GM12801 (cell line): Measurements from ENCODE around the gene SHROOM4.

Experiments used
- CTCF ChIP-seq: IDR thresholded peaks from one replicate; pipeline ENCODE4 v1.5.1; 2011; ENCODE audit warnings: control low read depth; ENCODE audit not compliant: insufficient read length; ENCODE audit errors: extremely low read depth

SHROOM4 gene

DNA sequence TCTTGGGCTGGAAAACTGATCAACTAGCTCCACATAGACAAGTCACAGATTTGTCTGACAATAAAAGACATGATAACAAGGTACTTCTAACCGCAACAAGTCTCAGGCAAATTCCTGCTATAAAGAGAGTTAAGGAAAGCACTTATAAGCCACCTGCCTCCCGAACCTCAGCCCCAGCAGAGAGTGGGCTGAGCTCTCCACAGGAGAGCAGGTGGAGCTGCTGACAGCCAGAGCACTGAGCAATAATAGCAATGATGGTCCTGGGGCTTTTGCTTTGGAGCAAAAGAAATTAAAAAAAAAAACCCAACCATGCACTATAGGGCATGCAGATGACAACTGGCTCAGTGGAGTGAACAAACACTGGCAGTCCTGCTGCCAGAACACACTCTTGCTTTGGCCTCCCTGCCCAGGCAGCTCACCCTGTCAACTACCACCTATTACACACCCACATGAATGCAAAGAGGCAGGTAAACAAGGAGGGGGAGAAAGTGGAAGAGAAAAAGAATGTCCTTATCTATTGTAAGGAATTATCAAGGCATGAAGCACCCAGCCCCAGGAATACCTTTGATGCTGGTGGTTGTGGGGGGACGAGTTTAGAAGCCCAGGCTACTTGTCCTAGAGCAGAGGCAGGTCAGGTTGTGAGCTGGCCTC lies 207.6 kb downstream of the SHROOM4 start:
- no peak for TF ChIP-seq CTCF

DNA sequence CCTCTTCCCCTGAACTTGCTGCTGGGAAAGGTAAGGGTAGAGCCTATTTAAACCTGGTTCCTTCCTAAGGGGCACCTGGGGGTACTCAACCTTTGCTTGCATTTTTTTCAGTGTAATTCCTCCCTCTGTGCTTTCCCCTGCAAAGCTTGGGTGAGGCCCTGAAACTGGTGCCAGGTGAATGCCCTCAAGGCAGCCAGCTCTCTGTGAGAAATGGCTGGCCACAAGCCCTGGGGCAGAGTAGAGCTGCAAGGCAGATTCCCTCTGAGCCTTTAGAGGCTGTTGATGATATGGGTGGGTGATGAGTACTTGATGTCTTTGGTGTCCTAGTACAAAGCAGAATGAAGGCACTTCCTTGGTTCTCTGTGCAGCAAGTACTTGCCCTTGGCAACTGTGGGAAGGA lies 217.9 kb downstream of the SHROOM4 start:
- TF ChIP-seq CTCF = no peak

GRCh38 chrX:50594788-50595187 lies 219.2 kb downstream of the SHROOM4 start:
- TF ChIP-seq CTCF = no peak

GRCh38 chrX:50586980-50587379 lies 227.0 kb downstream of the SHROOM4 start:
- TF ChIP-seq CTCF = no peak

DNA sequence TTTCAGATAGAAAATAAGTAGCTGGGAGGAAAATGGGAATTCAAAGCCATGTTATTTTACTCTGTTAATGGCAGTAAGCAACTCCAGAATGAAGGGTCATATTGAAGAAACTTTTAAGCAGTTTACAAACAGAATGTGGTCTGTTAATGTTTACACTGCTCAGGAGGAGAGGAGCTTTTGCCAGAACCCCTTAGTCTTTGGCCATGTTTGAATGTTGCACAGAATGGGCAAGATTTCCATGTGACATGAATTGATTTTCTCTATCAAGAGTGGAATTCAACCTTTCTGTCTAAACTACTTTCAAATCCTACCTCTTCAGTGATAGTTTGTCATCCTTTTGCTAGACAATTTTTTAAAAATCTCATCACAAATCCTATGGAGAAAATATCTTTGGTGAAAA lies 227.6 kb downstream of the SHROOM4 start:
- TF ChIP-seq CTCF = no peak

GRCh38 chrX:50581405-50581804 lies 232.6 kb downstream of the SHROOM4 start:
- TF ChIP-seq CTCF = no peak

DNA sequence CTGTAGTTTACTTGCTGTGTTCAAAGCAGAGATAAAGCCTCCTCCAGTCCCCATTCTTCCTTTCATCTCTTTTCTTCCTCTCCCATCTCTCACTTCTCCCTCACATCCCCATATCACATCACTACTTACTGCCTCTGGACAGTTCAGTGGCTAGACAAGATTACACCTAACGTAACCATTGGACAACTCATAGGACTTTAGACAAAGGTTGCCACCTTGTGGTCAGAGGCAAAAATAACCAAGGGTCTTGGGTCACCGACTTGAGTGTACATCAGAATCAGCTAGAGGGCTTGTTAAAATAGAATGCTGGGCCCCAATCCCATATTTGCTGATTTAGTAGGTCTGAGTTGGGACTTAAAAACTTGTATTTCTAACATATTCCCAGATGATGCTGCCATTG lies 234.0 kb downstream of the SHROOM4 start:
- TF ChIP-seq CTCF = no peak
